GM21576 (cell line): ENCODE results near the gene ZEB2.

ENCODE experiments used
- ATAC-seq: cut with Tn5 transposase; IDR thresholded peaks from one replicate; pipeline ENCODE4 v1.9.1; 2021; ENCODE audit warnings: mild to moderate bottlenecking, moderate library complexity; ENCODE audit not compliant: unreplicated experiment

Gene ZEB2

DNA sequence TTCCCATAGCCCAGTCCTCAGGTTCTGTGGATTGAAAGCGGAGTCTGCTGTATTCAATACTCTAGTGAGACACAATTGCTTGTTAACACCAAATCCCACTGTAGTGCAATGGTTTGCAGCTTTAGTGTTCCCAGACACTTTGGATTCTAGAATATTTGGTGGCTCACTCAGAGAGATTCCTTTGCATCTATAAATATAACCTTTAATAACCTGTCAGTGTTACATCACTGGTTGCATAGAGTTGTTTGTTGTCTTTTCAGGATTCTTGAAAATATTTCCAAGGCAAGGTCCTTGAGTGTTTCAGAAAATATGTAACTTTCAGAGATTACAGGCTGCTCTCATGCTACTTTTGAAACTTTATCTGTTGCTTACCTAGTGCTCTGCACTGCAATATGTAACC is 157.5 kb downstream of the ZEB2 start:
- ATAC-seq = no peak

DNA sequence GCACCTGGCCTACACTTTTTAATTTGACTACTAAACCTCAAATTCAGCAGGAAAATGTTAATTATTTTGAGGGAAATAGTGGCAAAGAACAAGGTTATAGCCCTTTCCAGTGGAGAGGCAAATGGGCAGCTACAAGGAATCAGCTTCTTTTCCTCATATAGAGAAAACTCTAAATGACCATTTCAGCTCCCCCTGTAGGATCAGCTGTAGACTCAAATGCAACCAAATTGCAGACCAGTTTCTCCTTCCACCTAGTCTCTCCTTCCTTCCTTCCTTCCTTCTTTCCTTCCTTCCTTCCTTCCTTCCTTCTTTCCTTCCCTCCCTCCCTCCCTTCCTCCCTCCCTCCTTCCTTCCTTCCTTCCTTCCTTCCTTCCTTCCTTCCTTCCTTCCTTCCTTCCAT is 158.2 kb downstream of the ZEB2 start:
- no peak for ATAC-seq

DNA sequence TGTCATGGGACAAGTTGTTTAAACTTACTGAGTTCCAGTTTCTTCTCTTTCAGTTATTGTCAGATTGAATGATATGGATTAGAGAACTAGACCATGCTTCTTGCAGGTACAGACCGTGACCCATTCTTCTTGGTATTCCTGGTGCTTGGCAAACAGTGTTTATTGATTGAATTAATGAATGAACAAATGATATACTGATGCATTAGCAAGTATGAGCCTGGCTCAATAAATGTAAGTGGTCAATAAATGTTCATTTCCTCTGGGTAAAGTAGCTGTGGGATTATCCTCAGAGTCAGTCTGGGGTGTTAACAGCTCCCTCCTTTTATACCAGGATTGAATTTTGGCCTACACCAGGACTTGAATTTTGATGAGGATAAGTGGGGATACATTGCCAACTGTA is 160.2 kb downstream of the ZEB2 start:
- no peak for ATAC-seq

DNA sequence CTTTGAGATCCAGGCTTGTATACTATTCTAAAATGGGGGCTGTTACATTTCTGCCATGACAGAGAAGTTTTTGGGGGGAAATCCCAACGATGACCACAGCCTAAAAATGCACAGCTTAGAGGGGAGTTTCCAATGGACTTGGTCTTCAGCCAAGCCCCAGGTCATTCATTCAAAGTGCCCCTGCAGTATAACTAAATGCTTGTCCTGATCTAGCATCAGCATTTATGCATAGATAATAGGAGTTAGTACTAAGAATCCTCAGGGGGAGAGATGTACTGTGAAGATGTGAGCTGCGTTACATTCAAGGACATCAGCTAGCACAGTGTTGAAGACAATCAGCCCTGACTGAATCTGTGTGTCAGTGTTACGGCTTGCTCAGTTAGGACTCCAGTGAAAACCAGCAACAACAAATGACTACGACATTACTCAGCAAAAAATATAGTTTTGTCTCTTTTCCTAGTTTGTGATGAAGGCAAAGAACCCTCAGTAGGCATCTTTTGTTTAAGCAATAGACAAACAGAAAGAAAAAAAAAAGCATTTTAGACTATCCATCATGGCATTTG is 160.9 kb downstream of the ZEB2 start:
- peak; percentile 55 for ATAC-seq

DNA sequence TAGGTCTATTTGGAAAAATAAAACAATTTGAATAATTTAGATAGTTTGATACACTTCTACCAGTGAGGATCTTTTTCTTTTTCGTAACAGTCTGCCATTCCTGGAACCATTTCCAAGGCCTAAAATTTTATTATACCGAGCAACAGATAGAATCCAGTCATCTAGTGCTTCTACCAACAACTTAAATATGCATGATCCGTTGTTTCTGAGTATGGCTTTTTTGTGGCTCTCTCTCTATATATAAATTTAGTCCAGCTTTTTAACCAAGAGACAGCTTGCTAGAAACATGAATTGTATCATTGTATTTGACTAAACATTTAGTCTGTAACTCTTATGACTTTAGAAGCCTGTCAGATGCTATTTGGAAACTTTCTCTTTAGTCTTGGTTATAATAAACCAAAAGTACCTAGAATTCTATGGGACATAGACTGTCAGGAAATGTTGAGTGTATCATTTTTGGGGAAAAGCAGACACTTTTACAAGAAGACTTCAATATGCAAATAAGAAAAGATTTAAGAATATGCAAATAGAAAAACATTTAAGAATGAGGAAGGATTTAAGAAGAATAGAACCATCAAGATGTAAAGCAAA is 161.4 kb downstream of the ZEB2 start:
- ATAC-seq = peak; percentile 7

DNA sequence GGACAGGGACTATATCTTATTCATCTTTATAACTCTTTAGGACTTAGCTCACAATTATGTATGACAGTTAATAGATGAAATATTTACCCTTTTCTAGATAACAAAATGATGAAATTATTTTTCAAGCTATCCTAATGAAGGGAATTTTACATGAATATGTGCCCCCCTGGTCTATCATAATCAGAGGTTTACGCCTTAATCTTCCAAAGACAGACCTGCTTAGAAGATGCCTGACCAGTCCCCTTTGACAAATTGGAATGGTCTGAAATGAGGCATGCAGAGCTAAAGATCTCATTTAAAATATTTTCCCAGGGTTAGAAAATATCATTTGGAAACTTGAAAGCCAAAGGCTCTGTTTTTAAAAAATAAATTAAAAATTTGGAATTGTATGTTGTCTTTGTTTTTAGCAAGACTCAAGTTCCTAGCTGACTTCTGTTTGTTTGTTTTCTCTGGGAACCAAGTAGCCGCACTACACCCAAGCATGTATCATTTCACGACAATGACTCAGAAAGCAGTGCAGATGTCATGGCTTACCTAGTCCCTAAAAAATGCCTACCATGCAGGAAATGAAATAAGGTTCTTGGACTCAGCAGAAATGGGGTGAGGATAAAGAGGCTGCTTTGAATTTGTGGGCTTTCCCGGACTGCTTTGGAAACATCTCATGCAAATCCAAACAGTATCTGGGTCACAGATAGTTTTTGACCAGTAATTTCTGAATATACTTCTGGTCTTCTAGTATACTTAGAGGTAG is 162.1 kb downstream of the ZEB2 start:
- peak; percentile 61 for ATAC-seq

DNA sequence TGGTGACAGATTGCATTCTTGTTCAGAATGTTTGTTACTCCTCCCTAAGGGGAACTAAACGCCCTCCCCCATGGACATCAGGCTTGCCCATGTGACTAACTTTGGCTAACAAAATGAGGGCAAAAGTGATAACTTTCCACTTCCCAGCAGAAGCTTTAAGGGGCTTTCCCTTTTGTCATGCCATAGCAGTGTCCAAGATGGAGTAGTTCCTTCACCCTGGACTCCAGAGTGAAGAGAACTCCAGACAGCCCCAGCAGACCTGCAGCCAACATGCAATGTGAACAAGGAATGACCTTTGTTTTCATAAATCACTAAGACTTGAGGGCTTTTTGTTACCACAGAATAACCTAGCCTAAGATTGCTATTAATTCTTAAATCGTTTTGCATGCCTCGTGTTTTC is 163.5 kb downstream of the ZEB2 start:
- ATAC-seq = no peak

DNA sequence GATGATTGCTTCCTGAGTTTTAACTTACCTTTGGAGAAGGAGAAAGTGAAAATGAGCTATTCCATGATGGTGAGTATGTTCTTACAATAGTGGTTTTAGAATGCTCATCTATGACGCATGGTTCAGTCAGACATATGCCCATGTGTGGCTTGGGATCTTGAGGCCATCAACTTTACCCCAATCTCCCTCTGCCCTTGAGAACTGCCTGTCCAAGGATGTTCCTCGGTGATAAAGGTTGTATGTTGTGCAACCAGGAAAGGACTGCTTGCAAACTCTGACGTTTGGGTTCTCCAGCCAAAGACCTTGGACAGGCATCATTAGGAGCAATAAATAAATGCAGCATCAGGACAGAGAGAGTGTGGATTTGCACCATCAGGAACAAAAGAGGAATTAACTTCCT is 165.0 kb downstream of the ZEB2 start:
- ATAC-seq = no peak

DNA sequence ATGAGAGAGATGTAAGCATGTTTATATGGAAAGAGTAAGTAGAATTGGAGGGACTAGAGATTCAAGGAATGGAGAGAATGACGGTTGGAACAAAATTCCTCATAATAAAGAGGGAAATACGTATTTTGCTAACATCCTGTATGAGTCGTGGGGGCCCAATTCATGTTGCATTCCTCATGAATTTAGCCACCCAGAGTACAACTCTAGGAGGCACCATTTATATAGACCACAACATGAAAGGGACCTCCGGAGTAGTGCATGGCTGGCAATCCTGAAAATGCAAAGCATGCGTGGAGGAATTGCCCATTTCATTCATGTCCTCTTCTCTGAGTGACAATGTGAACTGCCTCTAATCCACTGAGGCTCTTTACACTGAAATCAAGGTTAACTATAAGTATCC is 168.2 kb downstream of the ZEB2 start:
- no peak for ATAC-seq

DNA sequence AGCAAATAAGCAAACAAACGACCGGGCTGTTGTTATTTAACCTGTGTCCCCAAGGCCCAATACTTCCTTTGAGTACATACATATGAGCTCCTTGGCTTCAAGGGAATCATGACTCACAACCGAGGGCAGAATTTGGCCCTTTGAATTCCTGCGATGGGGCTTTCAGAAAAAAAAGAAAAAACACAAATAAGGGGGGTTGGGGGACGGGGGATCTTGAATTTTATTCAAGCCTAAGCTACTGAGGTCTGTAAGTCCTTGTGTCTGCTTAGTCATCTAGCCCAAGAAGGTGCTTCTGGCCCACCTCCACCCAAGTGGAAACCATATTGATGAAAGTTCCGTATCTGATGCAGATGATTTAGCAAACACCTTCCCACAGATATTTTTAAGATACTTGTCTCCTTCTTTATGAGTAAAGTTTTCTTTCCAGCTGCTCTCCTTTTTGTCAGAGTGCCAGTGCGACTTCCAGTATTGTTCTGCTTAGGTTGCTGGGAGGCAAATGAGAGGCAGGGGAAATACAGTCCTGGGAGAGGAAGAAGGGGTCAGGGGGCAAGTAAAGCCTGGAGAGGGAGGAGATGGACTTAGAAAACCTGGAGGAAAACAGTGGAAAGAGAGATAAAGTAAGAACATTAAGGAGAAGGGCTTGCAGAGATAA is 169.6 kb downstream of the ZEB2 start:
- ATAC-seq = no peak

DNA sequence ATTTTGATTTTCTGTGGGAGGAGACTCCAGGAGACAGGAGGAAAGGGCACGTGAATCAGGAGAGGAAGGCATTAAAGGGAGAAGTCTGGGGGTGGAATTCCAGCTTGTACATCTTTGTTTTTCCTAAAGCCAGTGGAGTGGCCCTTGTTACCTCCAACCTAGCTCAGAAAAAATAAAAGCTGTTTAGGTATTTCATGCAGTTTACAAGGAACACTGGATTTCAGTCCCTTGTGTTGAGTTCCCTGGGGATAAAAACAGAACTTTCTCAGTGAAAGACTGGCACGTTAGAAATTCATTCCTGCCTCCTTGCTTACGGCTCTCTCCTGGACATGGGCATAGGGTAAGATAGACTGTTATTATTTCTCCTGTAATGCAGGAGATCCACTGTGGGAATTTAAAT is 170.2 kb downstream of the ZEB2 start:
- ATAC-seq = no peak

DNA sequence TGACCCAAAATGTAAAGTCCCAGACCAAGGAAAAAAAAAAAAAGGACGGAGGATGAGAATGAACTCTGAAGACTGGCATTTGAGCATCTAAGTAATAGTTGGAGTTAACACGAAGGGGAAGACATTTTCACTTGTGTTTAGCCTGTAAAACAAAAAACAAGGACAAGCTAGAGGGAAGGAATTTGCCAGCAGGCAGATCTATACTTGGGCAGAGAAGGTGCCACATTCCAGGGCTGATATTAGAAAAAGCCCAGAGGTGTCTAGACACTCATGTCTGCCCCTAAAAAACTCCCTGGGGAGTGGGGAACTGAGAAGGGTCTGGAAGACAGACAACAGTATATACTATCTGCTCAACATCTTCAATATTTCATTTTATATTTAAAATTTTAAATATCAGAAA is 171.1 kb downstream of the ZEB2 start:
- no peak for ATAC-seq

DNA sequence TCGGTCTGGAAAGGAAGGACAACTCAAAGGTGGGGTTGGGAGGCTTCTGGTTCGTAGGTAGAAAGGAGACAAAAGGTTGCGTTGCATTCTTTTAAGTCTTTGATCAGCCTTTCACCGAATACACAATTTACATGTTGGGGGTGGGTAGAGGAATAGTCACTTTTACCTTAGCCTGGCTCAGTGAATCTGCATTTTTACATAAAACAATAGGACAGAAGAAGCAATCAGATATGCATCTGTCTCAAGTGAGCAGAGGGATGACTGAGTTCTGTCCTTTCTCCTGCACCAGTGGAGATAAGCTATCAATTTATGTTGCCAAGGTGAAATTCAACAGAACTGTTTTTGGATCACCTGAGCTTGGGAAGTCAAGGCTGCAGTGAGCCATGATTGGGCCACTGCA is 173.7 kb downstream of the ZEB2 start:
- ATAC-seq = no peak

DNA sequence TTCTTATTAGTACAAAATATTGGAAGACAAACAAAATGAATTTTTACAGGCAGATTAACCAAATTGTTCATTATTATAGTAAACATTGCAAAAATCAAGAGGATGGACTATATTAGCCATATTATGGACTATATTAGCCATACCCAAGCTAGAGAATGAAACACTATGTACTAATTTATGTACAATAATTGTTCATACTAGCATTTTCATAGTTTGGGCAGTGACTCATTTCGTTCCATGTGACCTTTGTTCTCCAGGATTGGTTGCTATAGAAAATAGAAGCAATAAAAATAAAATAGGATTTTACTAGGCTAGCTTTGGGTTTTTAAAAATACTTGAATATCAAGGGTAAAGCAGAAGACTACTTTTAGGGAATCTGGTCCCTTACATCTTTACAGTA is 176.8 kb downstream of the ZEB2 start:
- no peak for ATAC-seq

DNA sequence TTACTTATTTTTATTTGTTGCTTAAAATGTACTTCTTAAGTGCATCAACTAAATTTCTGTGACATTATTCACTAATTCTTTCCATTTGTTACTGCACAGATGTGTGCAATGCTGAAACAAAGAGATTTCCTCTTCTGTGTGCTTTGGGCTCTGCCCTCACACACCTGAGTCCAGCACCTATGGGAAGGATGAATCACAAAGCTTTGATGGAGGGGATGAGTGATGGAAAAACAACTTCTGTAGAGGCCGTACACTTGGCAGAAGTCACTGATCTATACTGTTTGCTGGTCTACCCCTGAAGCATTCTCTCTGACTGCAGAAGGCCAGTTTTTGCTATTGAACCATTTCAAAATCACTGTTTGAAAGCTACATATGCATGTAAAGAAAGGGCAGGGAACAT is 178.4 kb downstream of the ZEB2 start:
- ATAC-seq = no peak

DNA sequence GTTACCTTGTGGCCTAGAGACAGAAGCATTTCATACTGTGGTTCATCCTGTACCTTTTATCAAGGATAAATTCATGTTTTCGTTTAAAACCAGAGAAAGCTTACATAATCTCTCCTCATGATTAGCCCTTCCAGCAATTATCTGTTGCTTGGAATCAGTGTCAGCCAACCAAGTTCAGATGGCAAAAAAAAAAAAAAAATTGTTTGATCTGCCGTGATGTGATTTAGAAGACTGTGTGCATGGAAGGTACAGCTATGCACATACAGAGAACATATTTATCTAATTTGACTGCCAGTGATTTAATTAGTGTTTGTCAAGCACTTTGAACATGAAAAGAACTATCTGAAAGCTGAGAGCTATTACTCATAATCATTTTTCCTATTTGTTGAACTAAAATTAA is 180.9 kb downstream of the ZEB2 start:
- no peak for ATAC-seq

DNA sequence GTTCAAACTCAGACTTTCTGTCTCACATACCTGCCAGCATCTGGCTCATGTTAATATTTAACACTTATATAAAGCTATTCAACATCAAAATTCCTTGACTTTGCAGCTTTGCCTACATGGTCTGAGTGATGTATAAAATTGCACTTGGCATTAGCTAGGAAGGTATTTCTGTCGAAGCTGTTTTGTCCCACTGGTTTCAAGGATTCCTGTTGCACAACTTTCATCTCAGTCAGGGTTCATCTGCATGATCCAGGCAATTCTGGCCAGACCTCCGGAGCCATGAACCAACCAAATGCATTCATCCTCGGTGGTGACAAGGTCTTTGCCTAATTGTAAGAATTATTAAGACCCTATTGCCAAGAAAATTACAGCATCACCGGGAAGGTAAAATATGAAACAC is 185.4 kb downstream of the ZEB2 start:
- ATAC-seq = no peak
